Measurements from ENCODE around the gene NR3C2. TPM values are rescaled to one million over a fixed set of nuclear protein-coding genes. Genes with fewer than 3 reads are reported as not detected.
A peak's percentile ranks its signal among the peaks of the same experiment; 100 is the strongest.

The NR3C2 gene
- total RNA-seq, 1 experiment from 2014 or later = 2.1 TPM

DNA sequence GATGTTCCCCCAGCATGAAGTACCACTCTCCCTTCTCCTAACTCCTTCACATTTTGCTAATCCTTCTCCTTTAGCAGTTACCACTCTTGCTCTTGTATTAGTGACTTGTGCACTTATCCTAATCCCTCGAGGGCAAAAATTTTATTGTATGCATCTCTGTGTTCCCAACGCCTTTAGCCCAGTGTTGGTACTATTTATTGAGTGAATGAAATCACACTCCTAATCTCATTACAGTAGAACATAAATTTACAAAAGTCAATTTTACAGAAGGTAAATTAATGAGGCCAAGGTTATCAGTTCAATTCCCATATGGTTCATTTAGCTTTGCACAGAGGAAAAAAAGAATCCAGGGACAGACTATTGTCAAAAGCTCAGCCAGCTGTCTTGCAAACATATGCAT lies 178.4 kb downstream of the NR3C2 start:
- DNase-seq (ENCODE audit: low read depth) = no peak

DNA sequence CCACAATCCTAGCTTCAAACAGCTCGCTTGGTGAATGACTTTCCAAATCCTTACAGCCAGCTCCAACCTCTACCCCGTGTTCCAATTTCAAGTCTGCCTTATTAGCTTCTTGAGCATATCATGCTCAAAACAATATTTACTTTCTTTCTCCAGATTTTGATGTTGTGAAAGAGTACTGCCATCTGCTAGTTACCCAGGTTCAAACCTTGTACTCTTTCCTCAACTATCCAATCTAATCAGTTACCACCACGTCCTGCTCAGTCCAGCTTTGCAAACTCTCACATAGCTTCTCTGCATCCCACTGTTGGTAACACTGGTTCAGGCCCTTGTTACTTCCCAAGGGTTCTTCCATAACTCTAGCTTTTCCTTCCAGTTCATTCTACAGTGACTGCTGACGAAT lies 179.1 kb downstream of the NR3C2 start:
- no peak for DNase-seq (ENCODE audit: low read depth)

GRCh38 chr4:148261848-148262247 lies 180.4 kb downstream of the NR3C2 start:
- no peak for DNase-seq (ENCODE audit: low read depth)

DNA sequence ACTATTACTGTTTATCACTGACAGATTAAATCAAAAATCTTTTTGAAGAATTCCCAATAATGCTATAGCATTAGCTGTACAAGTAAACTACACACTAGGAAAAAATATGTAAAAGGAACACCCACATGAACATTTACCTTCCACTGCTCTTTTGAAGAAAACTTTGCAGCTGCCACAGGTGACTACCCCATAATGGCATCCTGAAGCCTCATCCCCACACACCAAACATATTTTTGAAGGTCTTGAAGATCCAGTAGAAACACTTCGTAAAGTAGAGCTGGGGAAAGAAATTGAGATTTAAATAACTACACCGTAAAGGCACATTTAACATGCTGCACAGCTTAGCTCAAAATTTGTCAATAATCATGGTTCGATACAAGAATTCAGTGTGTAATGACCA lies 182.4 kb downstream of the NR3C2 start:
- DNase-seq (ENCODE audit: low read depth) = peak; percentile 7

DNA sequence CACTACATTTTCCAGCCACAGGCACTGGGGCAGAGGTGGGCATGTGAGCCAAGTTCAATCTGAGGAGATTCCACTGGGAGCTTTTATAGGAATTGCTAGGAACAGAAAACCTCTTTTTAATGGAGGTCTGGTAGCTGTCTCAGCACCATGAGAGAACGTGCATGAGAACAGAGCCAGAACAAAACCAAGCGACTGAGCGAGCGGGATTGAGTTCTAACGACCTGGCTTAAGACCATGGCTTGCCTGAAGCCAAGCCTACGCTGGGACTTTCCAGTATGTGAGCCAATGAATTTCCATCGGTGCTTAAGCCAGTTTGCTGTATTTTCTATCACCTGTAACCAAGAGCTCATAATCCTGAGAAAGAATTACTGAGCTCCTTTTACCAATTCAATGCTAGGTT lies 183.7 kb downstream of the NR3C2 start:
- DNase-seq (ENCODE audit: low read depth) = no peak

DNA sequence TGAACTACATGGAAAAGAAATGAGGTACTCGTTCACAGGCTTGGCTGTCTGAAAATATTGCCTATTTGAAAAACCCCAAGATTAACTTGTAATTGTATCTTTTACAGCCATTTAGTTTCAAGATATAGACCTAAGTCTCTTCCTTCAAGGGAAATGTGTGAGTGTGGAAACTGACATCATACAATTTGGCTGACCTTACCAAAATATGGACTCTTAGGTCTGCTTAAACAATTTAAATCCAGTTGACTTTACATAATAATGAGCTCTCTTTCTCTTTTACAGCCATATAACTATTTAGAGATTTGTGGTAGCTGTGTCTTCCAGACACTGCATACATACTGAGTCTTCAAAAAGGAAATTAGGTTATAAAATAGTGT lies 186.9 kb downstream of the NR3C2 start:
- no peak for DNase-seq (ENCODE audit: low read depth)

DNA sequence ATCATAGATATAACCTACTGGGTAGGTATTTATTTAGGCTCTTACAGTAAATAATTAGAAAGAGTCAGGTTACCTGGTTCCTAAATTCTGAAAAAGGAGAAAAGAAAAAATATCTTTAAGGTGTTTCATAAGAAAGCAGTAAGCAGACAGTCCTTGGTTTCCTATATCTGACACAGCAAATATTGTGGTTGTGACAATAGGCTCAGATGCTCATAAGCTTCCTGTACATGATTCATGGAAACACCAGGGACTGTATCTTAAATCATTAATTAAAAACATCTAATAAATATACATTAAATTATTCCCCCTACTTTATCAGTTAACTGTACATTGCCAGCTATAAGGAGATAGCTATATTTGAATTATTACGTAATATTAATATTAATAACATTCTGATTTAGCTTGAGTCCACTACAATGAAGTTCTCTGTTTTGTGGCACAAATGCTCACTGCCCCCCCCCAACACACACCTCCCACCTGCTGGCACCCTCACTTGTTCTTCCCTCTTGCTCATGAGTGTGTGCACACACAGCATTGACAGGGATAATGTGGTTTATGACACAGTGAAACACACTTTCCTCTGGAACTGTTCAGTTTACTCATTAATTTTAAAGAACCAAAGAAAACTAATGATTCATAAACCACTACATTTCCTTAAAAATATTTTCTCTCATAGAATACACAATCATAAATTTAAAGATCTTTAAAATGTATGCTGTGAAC lies 187.4 kb downstream of the NR3C2 start:
- DNase-seq (ENCODE audit: low read depth) = no peak

GRCh38 chr4:148253768-148254167 lies 188.4 kb downstream of the NR3C2 start:
- DNase-seq (ENCODE audit: low read depth) = no peak

GRCh38 chr4:148248824-148249223 lies 193.4 kb downstream of the NR3C2 start:
- DNase-seq (ENCODE audit: low read depth) = no peak

DNA sequence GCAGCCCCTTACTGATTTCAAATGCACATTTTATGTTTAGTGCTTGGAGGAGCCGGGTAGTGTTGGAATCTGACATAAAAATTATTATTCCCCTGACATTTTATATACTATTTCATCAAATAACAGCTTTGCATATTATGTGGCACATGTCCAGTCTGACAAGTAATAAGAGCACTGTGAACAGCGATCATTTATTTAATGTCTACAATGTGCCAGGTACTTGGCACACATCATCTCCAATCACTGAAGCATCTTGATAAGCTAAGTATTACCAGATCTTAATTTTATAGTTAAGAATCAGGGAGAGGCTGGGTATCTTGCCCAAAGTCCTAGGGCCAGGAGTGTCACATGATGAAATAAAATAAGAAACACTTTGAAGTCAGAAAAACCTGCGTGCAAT lies 197.2 kb downstream of the NR3C2 start:
- no peak for DNase-seq (ENCODE audit: low read depth)

DNA sequence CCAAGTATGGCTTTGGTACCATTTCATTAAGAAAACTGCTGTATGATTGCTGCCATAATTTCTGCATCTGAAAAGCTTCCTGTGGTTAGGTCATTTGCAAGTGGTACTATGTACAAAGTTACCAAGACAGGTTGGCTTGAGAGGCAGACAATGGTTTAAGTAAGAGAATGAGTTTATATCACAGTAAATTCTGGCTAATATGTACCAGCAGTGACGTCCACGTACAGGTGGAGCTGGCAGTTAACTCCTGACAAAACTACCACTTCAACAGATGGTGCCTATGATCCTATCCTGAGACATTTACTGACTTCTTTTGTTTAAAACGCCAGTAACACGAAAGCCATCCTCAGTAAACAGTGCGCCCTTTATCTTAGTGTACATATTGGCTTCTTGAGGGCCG lies 198.4 kb downstream of the NR3C2 start:
- DNase-seq (ENCODE audit: low read depth) = no peak

- DNase-seq (ENCODE audit: low read depth) = no peak
These were observed 202.0 kb downstream of the NR3C2 start for GRCh38 chr4:148240241-148240640.

DNA sequence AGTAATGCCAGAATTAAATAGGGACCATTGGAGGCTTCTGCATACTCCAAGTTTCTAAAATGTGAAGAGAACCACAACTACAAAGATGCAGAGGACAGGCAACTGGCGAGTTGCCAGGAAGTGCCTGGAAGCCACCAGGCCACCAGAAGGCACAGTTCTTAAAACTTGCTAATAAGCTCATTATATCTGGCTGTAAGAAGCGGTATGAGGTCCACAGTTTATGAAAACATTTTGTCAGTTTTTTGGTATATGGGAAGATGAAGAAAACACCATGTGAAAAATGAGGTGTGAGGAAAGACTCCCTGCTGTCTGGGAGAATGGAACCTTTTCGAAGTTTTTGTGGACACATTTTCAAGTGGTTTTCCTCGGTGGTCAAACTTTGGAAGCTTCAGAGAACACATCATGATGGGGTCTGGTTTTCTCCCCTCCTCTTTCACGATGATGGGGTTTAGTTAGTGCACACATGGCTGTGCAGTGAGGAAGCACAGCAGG lies 202.7 kb downstream of the NR3C2 start:
- DNase-seq (ENCODE audit: low read depth) = no peak

GRCh38 chr4:148238811-148239493 lies 203.3 kb downstream of the NR3C2 start:
- DNase-seq (ENCODE audit: low read depth) = no peak

DNA sequence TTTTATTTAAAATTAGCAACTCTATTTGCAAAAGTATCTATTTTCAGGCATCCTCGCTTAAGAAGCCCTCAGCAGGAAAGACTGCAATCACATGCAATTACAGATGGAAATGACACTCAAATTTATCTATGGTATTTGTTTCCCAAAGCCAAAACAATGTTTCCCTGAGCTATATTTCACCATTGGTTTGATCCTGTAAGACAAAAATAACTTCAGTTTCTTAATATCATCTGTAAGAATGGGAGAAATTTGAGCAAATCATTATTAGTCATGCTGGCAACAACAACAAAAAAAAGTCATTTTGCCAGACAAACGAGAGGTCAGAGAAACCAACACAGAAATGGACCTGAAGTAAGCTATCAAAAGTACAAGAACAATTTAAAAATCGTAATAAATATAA lies 204.1 kb downstream of the NR3C2 start:
- DNase-seq (ENCODE audit: low read depth) = peak; percentile 62

DNA sequence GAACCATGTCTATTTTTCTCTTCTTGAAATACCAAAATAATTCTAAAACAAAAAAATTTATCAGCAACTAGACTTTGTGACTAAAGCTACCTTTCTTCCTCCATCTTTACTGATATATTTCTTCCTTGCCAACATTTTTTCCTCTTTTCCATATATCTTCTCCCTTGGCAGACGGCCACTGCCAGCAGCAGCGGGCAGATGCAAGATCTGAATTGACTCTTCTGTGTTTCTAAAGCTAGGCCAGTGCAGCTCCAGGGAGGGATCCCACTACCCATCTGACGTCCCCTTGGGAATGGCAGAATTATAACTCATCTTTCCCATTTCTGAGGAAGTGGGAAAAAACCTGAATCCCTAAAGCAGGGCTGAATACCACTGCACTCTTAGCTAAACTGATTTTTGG lies 206.4 kb downstream of the NR3C2 start:
- no peak for DNase-seq (ENCODE audit: low read depth)

DNA sequence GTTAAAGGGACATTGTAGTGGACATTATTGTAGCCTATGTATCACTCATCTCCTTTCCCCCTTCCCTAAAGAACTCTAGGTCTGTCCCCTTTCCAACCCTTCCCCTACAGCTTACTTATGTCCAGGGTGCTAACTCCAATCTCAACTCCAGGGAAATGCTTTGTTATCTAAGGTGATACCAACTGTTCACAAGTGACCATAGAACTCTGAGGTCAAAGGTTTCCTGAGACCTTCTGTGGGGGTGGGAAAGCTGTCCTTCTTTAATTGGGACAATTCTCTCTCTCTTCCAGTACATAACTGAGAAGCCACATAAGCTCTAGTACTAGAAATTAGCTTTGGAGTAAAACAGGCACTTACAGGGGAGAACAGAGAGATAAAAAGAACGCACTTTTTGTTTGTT lies 212.4 kb downstream of the NR3C2 start:
- no peak for DNase-seq (ENCODE audit: low read depth)

DNA sequence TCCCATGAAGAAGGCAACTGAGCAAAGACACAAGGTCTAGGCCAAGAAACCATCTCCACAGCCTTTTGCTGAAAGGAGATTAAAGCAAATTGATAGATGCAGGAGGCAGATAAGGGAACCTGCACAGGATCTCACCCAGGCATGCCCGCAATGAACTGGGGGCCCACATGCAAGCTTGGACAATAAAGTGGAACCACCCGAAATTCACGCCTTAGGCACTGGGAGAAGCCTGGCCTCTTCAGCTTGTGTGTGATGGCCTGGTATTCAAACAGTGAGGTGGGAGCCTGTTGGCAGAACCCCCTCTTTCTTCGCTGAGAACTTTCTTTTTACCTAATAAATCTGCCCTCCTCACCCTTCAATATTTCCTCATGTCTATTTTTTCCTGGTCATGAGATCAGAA lies 213.2 kb downstream of the NR3C2 start:
- DNase-seq (ENCODE audit: low read depth) = no peak

- no peak for DNase-seq (ENCODE audit: low read depth)
These were observed 215.1 kb downstream of the NR3C2 start for GRCh38 chr4:148227147-148227546.

DNA sequence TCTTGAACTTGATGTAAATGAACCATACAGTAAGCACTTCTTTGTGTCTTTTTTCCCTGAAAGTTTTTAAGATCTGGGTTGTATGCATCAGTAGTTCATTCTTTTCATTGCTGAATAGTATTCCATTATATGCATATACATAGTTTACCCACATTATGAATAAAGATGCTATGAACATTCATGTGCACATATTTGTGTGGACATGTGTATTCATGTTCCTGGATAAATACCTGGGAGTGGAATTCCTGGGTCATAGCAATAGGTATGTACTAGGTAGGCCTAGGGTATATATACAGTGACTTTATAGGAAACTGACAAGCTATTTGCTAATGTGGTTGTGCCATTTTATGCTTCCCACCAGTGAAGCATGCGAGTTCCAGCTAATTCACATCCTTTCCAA lies 215.9 kb downstream of the NR3C2 start:
- DNase-seq (ENCODE audit: low read depth) = no peak

DNA sequence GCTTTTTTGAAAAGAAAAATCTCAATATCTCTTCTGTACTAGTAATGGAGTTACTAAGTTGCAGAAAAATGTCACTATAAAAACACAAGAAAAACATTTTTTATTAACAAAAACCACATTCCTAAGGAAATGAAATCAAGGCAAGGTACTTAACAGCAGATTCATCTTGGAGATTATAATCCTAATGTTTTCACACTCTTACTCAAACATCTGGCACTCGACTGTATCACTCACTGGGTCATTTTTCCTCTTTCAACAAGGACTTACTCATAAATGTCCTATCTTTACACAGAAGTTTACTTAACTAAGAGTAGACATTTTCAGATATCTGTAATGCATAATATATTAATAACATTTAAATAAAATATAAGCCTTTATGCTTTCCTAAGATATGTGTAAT lies 216.6 kb downstream of the NR3C2 start:
- peak; percentile 19 for DNase-seq (ENCODE audit: low read depth)

GRCh38 chr4:148224476-148224875 lies 217.7 kb downstream of the NR3C2 start:
- DNase-seq (ENCODE audit: low read depth) = no peak

DNA sequence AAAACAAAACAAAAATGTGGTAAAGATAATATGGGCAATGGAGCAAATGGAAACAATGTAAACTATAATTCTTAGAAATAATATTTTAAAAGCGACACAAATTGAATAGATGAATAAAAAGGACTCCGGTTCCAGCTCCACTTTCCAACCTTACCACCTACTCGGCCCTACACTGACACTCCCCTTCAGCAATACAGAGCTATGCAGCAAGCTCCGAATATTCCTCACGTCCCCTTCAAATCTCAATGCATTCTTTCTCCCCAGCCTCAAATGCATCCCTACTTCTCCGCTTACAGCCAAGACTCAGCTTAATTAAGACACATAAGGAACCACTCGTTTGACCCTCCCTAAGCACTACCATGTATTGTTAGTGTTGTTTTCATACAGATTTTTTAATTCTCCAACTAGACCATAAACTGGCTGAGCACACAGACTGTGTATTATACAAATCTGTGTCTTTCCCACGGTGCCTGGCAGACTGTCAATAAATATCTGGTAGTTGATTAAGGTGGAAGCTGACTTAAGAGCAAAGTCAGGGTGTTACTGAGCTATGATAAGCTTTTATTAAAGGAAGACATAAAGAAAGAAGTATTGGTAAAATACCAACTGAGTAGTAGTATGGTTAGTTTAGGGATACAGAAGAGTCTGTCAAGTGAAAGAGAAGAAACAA lies 219.1 kb downstream of the NR3C2 start:
- no peak for DNase-seq (ENCODE audit: low read depth)
